GM23248 (cell line): ENCODE data around the gene ASH1L.

Source experiments
- EZH2 ChIP-seq: fragments of 200-600 bp; sonication (generic); IDR thresholded peaks from 2 replicates; pipeline ENCODE4 v1.6.1; 2018; ENCODE audit warnings: antibody characterized with exemption, mild to moderate bottlenecking; ENCODE audit not compliant: insufficient read depth, poor library complexity, severe bottlenecking
- EZH2phosphoT487 ChIP-seq: fragments of 200-600 bp; sonication (generic); IDR thresholded peaks from 2 replicates; pipeline ENCODE4 v1.6.1; 2018; ENCODE audit warnings: antibody characterized with exemption, moderate library complexity, mild to moderate bottlenecking, low read depth; ENCODE audit not compliant: insufficient read depth

- TF ChIP-seq EZH2 = no peak
- TF ChIP-seq EZH2phosphoT487 = no peak
Measured at GRCh38 chr1:155451199-155451598, 111.4 kb downstream of the ASH1L start.
